Peyer's patch (tissue), 4 donors: Measurements from ENCODE around the gene GTF3C5.

Experiments used
- POLR2A ChIP-seq, 2 donors: fragments of 450-650 bp; IDR thresholded peaks; one replicate each; pipeline ENCODE4 v1.5.1; 2017; ENCODE audit warnings: antibody characterized with exemption in 2 of 2, mild to moderate bottlenecking in 2 of 2, moderate library complexity in 2 of 2
- TF ChIP-seq, protein P1 (sequence below), 6 experiments: fragments of 450-650 bp in 4 of 6; fragments of 200-600 bp in 2 of 6; sonication (generic) in 1 of 6; IDR thresholded peaks; one replicate each; pipeline ENCODE4 v1.5.1; 2017 to 2019; ENCODE audit warnings: antibody characterized with exemption in 6 of 6, mild to moderate bottlenecking in 3 of 6, moderate library complexity in 1 of 6

DNA sequence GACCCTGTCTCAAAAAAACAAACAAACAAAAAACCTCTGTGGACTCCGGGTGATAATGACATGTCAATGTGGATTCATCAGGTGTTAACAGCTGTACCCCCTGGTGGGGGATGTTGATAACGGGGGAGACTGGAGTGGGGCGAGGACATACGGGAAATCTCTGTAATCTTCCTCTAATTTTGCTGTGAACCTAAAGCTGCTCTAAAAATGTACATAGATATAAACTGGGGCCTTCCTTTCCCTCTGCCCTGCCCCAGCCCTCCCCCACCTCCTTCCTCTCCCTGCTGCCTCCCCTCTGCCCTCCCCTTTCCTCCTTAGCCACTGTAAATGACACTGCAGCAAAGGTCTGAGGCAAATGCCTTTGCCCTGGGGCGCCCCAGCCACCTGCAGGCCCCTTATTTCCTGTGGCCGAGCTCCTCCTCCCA is 29.6 kb downstream of the GTF3C5 start:
- TF ChIP-seq, protein P1, sequence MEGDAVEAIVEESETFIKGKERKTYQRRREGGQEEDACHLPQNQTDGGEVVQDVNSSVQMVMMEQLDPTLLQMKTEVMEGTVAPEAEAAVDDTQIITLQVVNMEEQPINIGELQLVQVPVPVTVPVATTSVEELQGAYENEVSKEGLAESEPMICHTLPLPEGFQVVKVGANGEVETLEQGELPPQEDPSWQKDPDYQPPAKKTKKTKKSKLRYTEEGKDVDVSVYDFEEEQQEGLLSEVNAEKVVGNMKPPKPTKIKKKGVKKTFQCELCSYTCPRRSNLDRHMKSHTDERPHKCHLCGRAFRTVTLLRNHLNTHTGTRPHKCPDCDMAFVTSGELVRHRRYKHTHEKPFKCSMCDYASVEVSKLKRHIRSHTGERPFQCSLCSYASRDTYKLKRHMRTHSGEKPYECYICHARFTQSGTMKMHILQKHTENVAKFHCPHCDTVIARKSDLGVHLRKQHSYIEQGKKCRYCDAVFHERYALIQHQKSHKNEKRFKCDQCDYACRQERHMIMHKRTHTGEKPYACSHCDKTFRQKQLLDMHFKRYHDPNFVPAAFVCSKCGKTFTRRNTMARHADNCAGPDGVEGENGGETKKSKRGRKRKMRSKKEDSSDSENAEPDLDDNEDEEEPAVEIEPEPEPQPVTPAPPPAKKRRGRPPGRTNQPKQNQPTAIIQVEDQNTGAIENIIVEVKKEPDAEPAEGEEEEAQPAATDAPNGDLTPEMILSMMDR (IDR thresholded peaks at IDR 0.05), result peak in 1 of 6 experiments; percentile 8
- no peak for TF ChIP-seq POLR2A (IDR thresholded peaks at IDR 0.05)
